HEK293 (cell line): ENCODE measurements around the gene LMO2.

Experiments
- CTCF ChIP-seq: fragments of 450-650 bp; formaldehyde crosslinking; IDR thresholded peaks from 2 replicates; pipeline ENCODE4 v1.5.1; 2016; ENCODE audit warnings: missing biosample characterization, missing genetic modification characterization
- ZNF274 ChIP-seq, 2 experiments: fragments of 200-500 bp in 1 of 2; fragments of 450-650 bp in 1 of 2; sonication (Bioruptor generic) in 1 of 2; formaldehyde crosslinking in 1 of 2; IDR thresholded peaks; 2 replicates each; pipeline versions ENCODE4 v1.5.1 to v1.6.1; 2014 to 2016; ENCODE audit warnings: borderline replicate concordance in 1 of 2, inconsistent platforms in 1 of 2, low read length in 1 of 2, missing biosample characterization in 1 of 2, missing genetic modification characterization in 1 of 2

GRCh38 chr11:33892906-33893594 lies 1.2 kb upstream of the LMO2 start:
- TF ChIP-seq CTCF (tag by site-specific recombination), result no peak
- TF ChIP-seq ZNF274 (IDR thresholded peaks at IDR 0.05; ENCODE audit: low read length), result no peak
- TF ChIP-seq ZNF274 (tag by site-specific recombination; IDR thresholded peaks at IDR 0.05; ENCODE audit: borderline replicate concordance), result no peak
